ENCODE results near the gene MMP21. TPM values are rescaled to one million over a fixed set of nuclear protein-coding genes. Genes with fewer than 3 reads are reported as not detected.

The MMP21 gene
- total and polyA plus RNA-seq, 2 experiments from 2014 or later: not detected

- no peak overlapping the region for H3K4me2 ChIP-seq (ENCODE audit: unreplicated experiment)
- no peaks in the 10 kb centered on the region for H3K4me1 ChIP-seq (ENCODE audit: insufficient read depth)
- no peak for TF ChIP-seq EZH2phosphoT487 (IDR thresholded peaks at IDR 0.05; ENCODE audit: insufficient read depth, low read depth)
- TF ChIP-seq EZH2 (IDR thresholded peaks at IDR 0.05; ENCODE audit: insufficient read depth, poor library complexity, severe bottlenecking): no peak
- no peaks in the 10 kb centered on the region for H4K20me1 ChIP-seq (ENCODE audit: insufficient read depth)
- H3K27me3 ChIP-seq (replicated peaks; ENCODE audit: insufficient read depth): no peaks in the 10 kb centered on the region
- no peak overlapping the region for H3K9ac ChIP-seq
- no peak overlapping the region for H2AFZ ChIP-seq
- H3K79me2 ChIP-seq (ENCODE audit: insufficient read depth): no peaks in the 10 kb centered on the region
- H3F3A ChIP-seq (ENCODE audit: insufficient read depth): no peaks in the 10 kb centered on the region
- 80 to 82% methylated on average over 14 of the region's 14 CpGs for WGBS, 2 experiments (ENCODE audit: low coverage in 1 of 2, low lambda C conversion rate in 2 of 2, missing lambda C conversion rate in 2 of 2)
- H3K4me3 ChIP-seq: no peak overlapping the region
- DNase-seq: no peak
- no peaks in the 10 kb centered on the region for H3K9me2 ChIP-seq (ENCODE audit: insufficient read depth)
- H3K9me3 ChIP-seq (ENCODE audit: low read depth): no peaks in the 10 kb centered on the region
- no peak overlapping the region for H3K27ac ChIP-seq
- in situ Hi-C loops (cut with MboI): no loop called here
- no peaks in the 10 kb centered on the region for H3K36me3 ChIP-seq (ENCODE audit: low read depth)
Observed at GRCh38 chr10:125792342-125793300, 17.0 kb upstream of the MMP21 start.

- Histone ChIP-seq H3K9me3 (ENCODE audit: low read depth) (no peaks in the 10 kb centered on the region), H3K9ac (no peak overlapping the region), H2AFZ (no peak overlapping the region), H3K4me3 (no peak overlapping the region), H3K79me2 (ENCODE audit: insufficient read depth) (no peaks in the 10 kb centered on the region), H3K27ac (no peak overlapping the region), H3F3A (ENCODE audit: insufficient read depth) (no peaks in the 10 kb centered on the region), H3K27me3 (replicated peaks; ENCODE audit: insufficient read depth) (no peaks in the 10 kb centered on the region), H4K20me1 (ENCODE audit: insufficient read depth) (no peaks in the 10 kb centered on the region), H3K4me1 (ENCODE audit: insufficient read depth) (no peaks in the 10 kb centered on the region), H3K4me2 (ENCODE audit: unreplicated experiment) (no peak overlapping the region), H3K9me2 (ENCODE audit: insufficient read depth) (no peaks in the 10 kb centered on the region), H3K36me3 (ENCODE audit: low read depth) (no peaks in the 10 kb centered on the region)
- 97 to 98% methylated on average over 17 of the region's 17 CpGs for WGBS, 2 experiments (ENCODE audit: low coverage in 1 of 2, low lambda C conversion rate in 2 of 2, missing lambda C conversion rate in 2 of 2)
- no peak for DNase-seq
- TF ChIP-seq EZH2phosphoT487 (IDR thresholded peaks at IDR 0.05; ENCODE audit: insufficient read depth, low read depth): no peak
- TF ChIP-seq EZH2 (IDR thresholded peaks at IDR 0.05; ENCODE audit: insufficient read depth, poor library complexity, severe bottlenecking): no peak
- in situ Hi-C loops (cut with MboI): no loop called here
Observed at GRCh38 chr10:125788156-125789034, 12.8 kb upstream of the MMP21 start.

GRCh38 chr10:125785791-125786190 lies 10.2 kb upstream of the MMP21 start:
- Histone ChIP-seq H2AFZ (no peak overlapping the region), H3K79me2 (ENCODE audit: insufficient read depth) (no peaks in the 10 kb centered on the region), H4K20me1 (ENCODE audit: insufficient read depth) (no peaks in the 10 kb centered on the region), H3K4me2 (ENCODE audit: unreplicated experiment) (no peak overlapping the region), H3K4me1 (ENCODE audit: insufficient read depth) (no peaks in the 10 kb centered on the region), H3K27ac (no peak overlapping the region), H3K9ac (no peak overlapping the region), H3K27me3 (replicated peaks; ENCODE audit: insufficient read depth) (no peaks in the 10 kb centered on the region), H3K9me3 (ENCODE audit: low read depth) (no peaks in the 10 kb centered on the region), H3F3A (ENCODE audit: insufficient read depth) (no peaks in the 10 kb centered on the region), H3K4me3 (no peak overlapping the region), H3K36me3 (ENCODE audit: low read depth) (no peaks in the 10 kb centered on the region), H3K9me2 (ENCODE audit: insufficient read depth) (no peaks in the 10 kb centered on the region)
- WGBS, 2 experiments (ENCODE audit: low coverage in 1 of 2, low lambda C conversion rate in 2 of 2, missing lambda C conversion rate in 2 of 2): 28 to 29% methylated on average over 9 of the region's 9 CpGs
- TF ChIP-seq EZH2 (IDR thresholded peaks at IDR 0.05; ENCODE audit: insufficient read depth, poor library complexity, severe bottlenecking) (no peak), EZH2phosphoT487 (IDR thresholded peaks at IDR 0.05; ENCODE audit: insufficient read depth, low read depth) (no peak)
- in situ Hi-C loops (cut with MboI): no loop called here
- DNase-seq: no peak

GRCh38 chr10:125783957-125784356 lies 8.3 kb upstream of the MMP21 start:
- no peak overlapping the region for H2AFZ ChIP-seq
- H3K79me2 ChIP-seq (ENCODE audit: insufficient read depth): no peaks in the 10 kb centered on the region
- no peak for DNase-seq
- H3K27ac ChIP-seq: no peak overlapping the region
- no peak overlapping the region for H3K9ac ChIP-seq
- 92% methylated on average over 6 of the region's 6 CpGs for WGBS, 2 experiments (ENCODE audit: low coverage in 1 of 2, low lambda C conversion rate in 2 of 2, missing lambda C conversion rate in 2 of 2)
- H4K20me1 ChIP-seq (ENCODE audit: insufficient read depth): no peaks in the 10 kb centered on the region
- no peaks in the 10 kb centered on the region for H3F3A ChIP-seq (ENCODE audit: insufficient read depth)
- H3K4me1 ChIP-seq (ENCODE audit: insufficient read depth): no peaks in the 10 kb centered on the region
- H3K4me2 ChIP-seq (ENCODE audit: unreplicated experiment): no peak overlapping the region
- no peaks in the 10 kb centered on the region for H3K9me3 ChIP-seq (ENCODE audit: low read depth)
- no peak for TF ChIP-seq EZH2phosphoT487 (IDR thresholded peaks at IDR 0.05; ENCODE audit: insufficient read depth, low read depth)
- TF ChIP-seq EZH2 (IDR thresholded peaks at IDR 0.05; ENCODE audit: insufficient read depth, poor library complexity, severe bottlenecking): no peak
- no peaks in the 10 kb centered on the region for H3K36me3 ChIP-seq (ENCODE audit: low read depth)
- H3K27me3 ChIP-seq (replicated peaks; ENCODE audit: insufficient read depth): no peaks in the 10 kb centered on the region
- H3K4me3 ChIP-seq: no peak overlapping the region
- H3K9me2 ChIP-seq (ENCODE audit: insufficient read depth): no peaks in the 10 kb centered on the region
- in situ Hi-C loops (cut with MboI): no loop called here
